HFFc6 (cell line): ENCODE data around the gene GPAT3. TPM values are rescaled to one million over a fixed set of nuclear protein-coding genes. Genes with fewer than 3 reads are reported as not detected.

Source experiments
- DNase-seq: peaks from one replicate; pipeline ENCODE4 v3.0.0-alpha.2; 2018
- H3K27ac Mint-ChIP-seq: 2 replicates; pipeline ENCODE4 v1.8.0; 2020; ENCODE audit warnings: mild to moderate bottlenecking, mixed read lengths
- H3K27me3 Mint-ChIP-seq: 2 replicates; pipeline ENCODE4 v1.8.0; 2021; ENCODE audit warnings: mild to moderate bottlenecking, moderate library complexity, mixed read lengths; ENCODE audit not compliant: insufficient read depth
- H3K36me3 Mint-ChIP-seq: 2 replicates; pipeline ENCODE4 v1.8.0; 2021; ENCODE audit warnings: low read depth, mixed read lengths
- H3K4me1 Mint-ChIP-seq: 2 replicates; pipeline ENCODE4 v1.8.0; 2020; ENCODE audit warnings: low read depth, mixed read lengths
- H3K4me3 Mint-ChIP-seq: 2 replicates; pipeline ENCODE4 v1.8.0; 2020; ENCODE audit warnings: mild to moderate bottlenecking, moderate library complexity, mixed read lengths
- H3K9me3 Mint-ChIP-seq: 2 replicates; pipeline ENCODE4 v1.8.0; 2020; ENCODE audit warnings: mild to moderate bottlenecking, mixed read lengths
- total RNA-seq, 6 experiments: library from RNA; stranded (reverse); fragmentation: NEBNext Ultra II Directional; extraction: Animal tissue kit (Norgen Biotek cat#: 25700); gene quantifications; 2 replicates in 1 of 6; 3 replicates in 5 of 6; pipeline ENCODE4 v1.2.3, GENCODE V29; 2021
- TF ChIP-seq, protein P1 (sequence below): fragments of 200-600 bp; sonication (generic); IDR thresholded peaks from 2 replicates; pipeline ENCODE4 v1.5.0; 2021; ENCODE audit warnings: antibody characterized with exemption, mild to moderate bottlenecking

GPAT3 gene
- total RNA-seq, 6 experiments from 2014 or later = 0.51 to 1.8 (median 0.79) TPM

GRCh38 chr4:83605210-83605609 lies 69.3 kb downstream of the GPAT3 start:
- H3K27ac Mint-ChIP-seq = no peak overlapping the region
- no peaks in the 10 kb centered on the region for H3K36me3 Mint-ChIP-seq
- TF ChIP-seq, protein P1, sequence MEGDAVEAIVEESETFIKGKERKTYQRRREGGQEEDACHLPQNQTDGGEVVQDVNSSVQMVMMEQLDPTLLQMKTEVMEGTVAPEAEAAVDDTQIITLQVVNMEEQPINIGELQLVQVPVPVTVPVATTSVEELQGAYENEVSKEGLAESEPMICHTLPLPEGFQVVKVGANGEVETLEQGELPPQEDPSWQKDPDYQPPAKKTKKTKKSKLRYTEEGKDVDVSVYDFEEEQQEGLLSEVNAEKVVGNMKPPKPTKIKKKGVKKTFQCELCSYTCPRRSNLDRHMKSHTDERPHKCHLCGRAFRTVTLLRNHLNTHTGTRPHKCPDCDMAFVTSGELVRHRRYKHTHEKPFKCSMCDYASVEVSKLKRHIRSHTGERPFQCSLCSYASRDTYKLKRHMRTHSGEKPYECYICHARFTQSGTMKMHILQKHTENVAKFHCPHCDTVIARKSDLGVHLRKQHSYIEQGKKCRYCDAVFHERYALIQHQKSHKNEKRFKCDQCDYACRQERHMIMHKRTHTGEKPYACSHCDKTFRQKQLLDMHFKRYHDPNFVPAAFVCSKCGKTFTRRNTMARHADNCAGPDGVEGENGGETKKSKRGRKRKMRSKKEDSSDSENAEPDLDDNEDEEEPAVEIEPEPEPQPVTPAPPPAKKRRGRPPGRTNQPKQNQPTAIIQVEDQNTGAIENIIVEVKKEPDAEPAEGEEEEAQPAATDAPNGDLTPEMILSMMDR = no peak
- H3K4me3 Mint-ChIP-seq = no peak overlapping the region
- no peaks in the 10 kb centered on the region for H3K4me1 Mint-ChIP-seq
- H3K9me3 Mint-ChIP-seq = no peaks in the 10 kb centered on the region
- DNase-seq = no peak
- no peaks in the 10 kb centered on the region for H3K27me3 Mint-ChIP-seq

DNA sequence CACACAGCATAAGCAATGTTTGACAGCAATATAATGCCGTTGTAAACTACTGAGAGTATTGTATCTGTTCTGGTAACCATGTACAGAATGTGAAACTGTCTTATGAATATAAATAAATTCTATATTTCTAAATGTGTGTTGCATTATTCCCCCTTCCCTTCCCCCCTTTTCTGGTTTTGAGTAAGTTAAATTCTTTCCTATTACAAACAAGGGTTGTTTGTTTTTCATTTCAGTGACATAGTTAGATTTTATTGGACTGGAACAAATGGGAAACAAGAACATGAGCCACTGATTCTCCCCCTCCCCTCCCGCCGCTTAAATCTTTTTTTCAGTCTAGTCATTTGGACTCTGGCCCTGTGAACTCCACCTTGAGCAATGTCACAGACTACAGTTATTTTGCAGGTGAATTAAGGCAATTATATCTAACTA lies 69.8 kb downstream of the GPAT3 start:
- DNase-seq = no peak
- no peaks in the 10 kb centered on the region for H3K4me1 Mint-ChIP-seq
- no peak overlapping the region for H3K27ac Mint-ChIP-seq
- H3K27me3 Mint-ChIP-seq = no peaks in the 10 kb centered on the region
- H3K36me3 Mint-ChIP-seq = no peaks in the 10 kb centered on the region
- H3K4me3 Mint-ChIP-seq = no peak overlapping the region
- peaks cover 4% of the 10 kb centered on the region for H3K9me3 Mint-ChIP-seq
- TF ChIP-seq, protein P1 = no peak

GRCh38 chr4:83606460-83606859 lies 70.6 kb downstream of the GPAT3 start:
- no peak for DNase-seq
- peaks cover 11% of the 10 kb centered on the region for H3K9me3 Mint-ChIP-seq
- no peaks in the 10 kb centered on the region for H3K27me3 Mint-ChIP-seq
- H3K4me3 Mint-ChIP-seq = no peak overlapping the region
- no peaks in the 10 kb centered on the region for H3K36me3 Mint-ChIP-seq
- TF ChIP-seq, protein P1 = no peak
- H3K27ac Mint-ChIP-seq = no peak overlapping the region
- no peaks in the 10 kb centered on the region for H3K4me1 Mint-ChIP-seq

DNA sequence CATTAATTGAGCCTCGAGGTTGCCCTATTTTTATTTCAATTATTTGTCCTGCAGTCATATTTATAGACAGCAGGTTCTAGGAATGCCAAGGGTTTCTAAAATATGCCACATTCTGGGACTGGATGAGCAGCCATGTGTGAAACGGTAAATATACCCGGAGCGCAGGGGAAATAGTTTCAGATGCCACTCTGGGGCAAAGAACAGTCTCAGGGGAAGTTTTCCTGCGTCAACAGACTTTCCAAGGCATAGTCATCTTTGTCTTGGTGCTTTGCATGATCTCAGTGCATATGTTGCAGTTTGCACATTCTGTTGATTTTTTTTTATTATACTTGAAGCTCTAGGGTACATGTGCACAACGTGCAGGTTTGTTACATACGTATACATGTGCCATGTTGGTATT lies 71.0 kb downstream of the GPAT3 start:
- no peak overlapping the region for H3K27ac Mint-ChIP-seq

GRCh38 chr4:83609365-83609764 lies 73.5 kb downstream of the GPAT3 start:
- Mint-ChIP-seq H3K9me3 (peaks cover 37% of the 10 kb centered on the region), H3K27ac (no peak overlapping the region), H3K4me3 (no peak overlapping the region), H3K36me3 (peaks cover 15% of the 10 kb centered on the region), H3K27me3 (peaks cover 3% of the 10 kb centered on the region; the same call in 1 of the 2 replicates), H3K4me1 (no peaks in the 10 kb centered on the region)
- no peak for DNase-seq
- TF ChIP-seq, protein P1 = no peak

More for the DNA sequence above, 71.0 kb downstream of the GPAT3 start:
- Mint-ChIP-seq H3K27me3 (no peaks in the 10 kb centered on the region), H3K4me1 (no peaks in the 10 kb centered on the region), H3K9me3 (peaks cover 16% of the 10 kb centered on the region), H3K4me3 (no peak overlapping the region), H3K36me3 (no peaks in the 10 kb centered on the region)
- TF ChIP-seq, protein P1 = no peak
- DNase-seq = no peak

GRCh38 chr4:83610729-83611128 lies 74.8 kb downstream of the GPAT3 start:
- TF ChIP-seq, protein P1 = no peak
- Mint-ChIP-seq H3K27me3 (peaks cover 3% of the 10 kb centered on the region; the same call in 1 of the 2 replicates), H3K27ac (no peak overlapping the region), H3K9me3 (peaks cover 41% of the 10 kb centered on the region), H3K4me1 (no peaks in the 10 kb centered on the region), H3K36me3 (peaks cover 18% of the 10 kb centered on the region), H3K4me3 (no peak overlapping the region)
- no peak for DNase-seq
